H1 (cell line): Measurements from ENCODE around the gene LSM7. TPM values are rescaled to one million over a fixed set of nuclear protein-coding genes. Genes with fewer than 3 reads are reported as not detected.

Source experiments
- CTCF ChIA-PET: fragments of 300-600 bp; sonication (Branson Sonifier 250); formaldehyde crosslinking; loops from one replicate; lab custom pipeline; 2021; ENCODE audit not compliant: partially characterized antibody; lab: Charles Lee
- POLR2A ChIA-PET: fragments of 300-600 bp; sonication (Branson Sonifier 250); formaldehyde crosslinking; loops from one replicate; lab custom pipeline; 2021; ENCODE audit warnings: inconsistent platforms; ENCODE audit not compliant: partially characterized antibody; lab: Charles Lee
- DNase-seq, 2 experiments: peaks; one replicate each; pipeline versions ENCODE4 v3.0.0 to v3.0.0-alpha.2; 2010 to 2022; ENCODE audit warnings: low spot score in 2 of 2, low read depth in 1 of 2, mixed read lengths in 1 of 2
- FAIRE-seq: peaks from 2 replicates; lab custom pipeline; 2011; peaks lifted over from hg19 to GRCh38; lab: Jason Lieb, UNC
- H2AFZ ChIP-seq: 2 replicates; pipeline ENCODE4 v1.8.1; 2012; ENCODE audit warnings: low read length, inconsistent platforms
- H2AK5ac ChIP-seq: 2 replicates; pipeline ENCODE4 v1.6.1; 2013; ENCODE audit warnings: low read depth, low read length
- H2BK120ac ChIP-seq: replicated peaks from 2 replicates; pipeline ENCODE3; 2013; ENCODE audit warnings: low read depth, low read length, inconsistent platforms
- H2BK12ac ChIP-seq: 2 replicates; pipeline ENCODE4 v1.6.1; 2013; ENCODE audit warnings: low read depth, low read length
- H2BK15ac ChIP-seq: 2 replicates; pipeline ENCODE4 v1.6.1; 2013; ENCODE audit warnings: low read length
- H2BK20ac ChIP-seq: 2 replicates; pipeline ENCODE4 v1.6.1; 2013; ENCODE audit warnings: low read length
- H2BK5ac ChIP-seq: 2 replicates; pipeline ENCODE4 v1.6.1; 2013; ENCODE audit warnings: low read depth, low read length
- H3K14ac ChIP-seq: 2 replicates; pipeline ENCODE4 v1.6.1; 2013; ENCODE audit warnings: inconsistent platforms; ENCODE audit not compliant: insufficient read length
- H3K18ac ChIP-seq: 2 replicates; pipeline ENCODE4 v1.6.1; 2013; ENCODE audit warnings: low read length; ENCODE audit errors: extremely low read depth
- H3K23ac ChIP-seq: 2 replicates; pipeline ENCODE4 v1.6.1; 2013; ENCODE audit warnings: inconsistent platforms; ENCODE audit not compliant: insufficient read length
- H3K23me2 ChIP-seq: 2 replicates; pipeline ENCODE4 v1.6.1; 2013; ENCODE audit warnings: low read depth, low read length
- H3K27ac ChIP-seq: 2 replicates; pipeline ENCODE4 v1.6.1; 2011; ENCODE audit warnings: low read depth, low read length, inconsistent platforms
- H3K27me3 ChIP-seq, 4 experiments: replicated peaks in 1 of 4; 1 replicate in 1 of 4; 2 replicates in 3 of 4; pipeline versions ENCODE4 v1.6.1 to v1.8.1; 2011 to 2013; ENCODE audit warnings: low read length in 3 of 4, mild to moderate bottlenecking in 3 of 4, inconsistent platforms in 2 of 4, mixed read lengths in 2 of 4, moderate library complexity in 1 of 4; ENCODE audit not compliant: control insufficient read depth in 3 of 4, insufficient read depth in 3 of 4; ENCODE audit errors: extremely low read depth in 1 of 4
- H3K36me3 ChIP-seq, 4 experiments: 2 replicates each; pipeline versions ENCODE4 v1.6.1 to v1.8.1; 2011 to 2013; ENCODE audit warnings: mild to moderate bottlenecking in 4 of 4, low read length in 3 of 4, moderate library complexity in 2 of 4, control low read depth in 1 of 4, inconsistent platforms in 1 of 4; ENCODE audit not compliant: insufficient read depth in 4 of 4, control insufficient read depth in 2 of 4
- H3K4ac ChIP-seq: replicated peaks from 2 replicates; pipeline ENCODE3; 2013; ENCODE audit warnings: low read length, low read depth, mixed read lengths, inconsistent platforms; ENCODE audit not compliant: insufficient read length
- H3K4me1 ChIP-seq, 4 experiments: replicated peaks in 1 of 4; 1 replicate in 1 of 4; 2 replicates in 3 of 4; pipeline versions ENCODE4 v1.6.1 to v1.8.1; 2011 to 2013; ENCODE audit warnings: low read length in 3 of 4, inconsistent platforms in 2 of 4, mixed read lengths in 1 of 4; ENCODE audit not compliant: insufficient read depth in 4 of 4, control insufficient read depth in 3 of 4
- H3K4me2 ChIP-seq, 2 experiments: 2 replicates each; pipeline versions ENCODE4 v1.6.1 to v1.8.1; 2011 to 2013; ENCODE audit warnings: low read depth in 2 of 2, low read length in 2 of 2, control low read depth in 1 of 2, inconsistent platforms in 1 of 2, mild to moderate bottlenecking in 1 of 2; ENCODE audit not compliant: insufficient read depth in 1 of 2
- H3K4me3 ChIP-seq, 4 experiments: fragments of 200-600, 300-600 bp in 1 of 4; sonication (generic), shearing (Covaris generic), sonication (Bioruptor Twin) in 1 of 4; 2 replicates each; pipeline versions ENCODE4 v1.5.1 to v1.8.1; 2011 to 2016; ENCODE audit warnings: low read length in 4 of 4, low read depth in 3 of 4, control low read depth in 2 of 4, inconsistent platforms in 2 of 4, mild to moderate bottlenecking in 2 of 4, mixed read lengths in 1 of 4, moderate library complexity in 1 of 4; ENCODE audit not compliant: insufficient read depth in 2 of 4; ENCODE audit errors: extremely low read depth in 1 of 4
- H3K56ac ChIP-seq: replicated peaks from 2 replicates; pipeline ENCODE3; 2013; ENCODE audit warnings: low read depth, mild to moderate bottlenecking, mixed read lengths, low read length, inconsistent platforms; ENCODE audit not compliant: insufficient read length
- H3K79me1 ChIP-seq: 2 replicates; pipeline ENCODE4 v1.6.1; 2013; ENCODE audit warnings: low read depth, low read length, control low read depth
- H3K79me2 ChIP-seq, 2 experiments: 2 replicates each; pipeline versions ENCODE4 v1.6.1 to v1.8.1; 2012 to 2013; ENCODE audit warnings: low read length in 2 of 2, mild to moderate bottlenecking in 2 of 2, inconsistent platforms in 1 of 2; ENCODE audit not compliant: insufficient read depth in 2 of 2, control insufficient read depth in 1 of 2
- H3K9ac ChIP-seq, 4 experiments: replicated peaks in 1 of 4; 1 replicate in 1 of 4; 2 replicates in 3 of 4; pipeline versions ENCODE4 v1.6.1 to v1.8.1; 2011 to 2013; ENCODE audit warnings: low read depth in 3 of 4, low read length in 3 of 4, control low read depth in 2 of 4, mild to moderate bottlenecking in 2 of 4, moderate library complexity in 2 of 4, inconsistent platforms in 1 of 4; ENCODE audit errors: extremely low read depth in 1 of 4
- H3K9me3 ChIP-seq, 2 experiments: 2 replicates each; pipeline versions ENCODE4 v1.6.1 to v1.8.1; 2012 to 2013; ENCODE audit warnings: mild to moderate bottlenecking in 2 of 2, moderate library complexity in 2 of 2, control low read depth in 1 of 2, inconsistent platforms in 1 of 2, low read depth in 1 of 2, low read length in 1 of 2, mixed read lengths in 1 of 2; ENCODE audit not compliant: insufficient read depth in 2 of 2
- H4K20me1 ChIP-seq, 2 experiments: replicated peaks in 1 of 2; 2 replicates each; pipeline versions ENCODE3 to v1.8.1; 2011 to 2013; ENCODE audit warnings: inconsistent platforms in 2 of 2, low read length in 2 of 2, mild to moderate bottlenecking in 1 of 2; ENCODE audit not compliant: insufficient read depth in 2 of 2, control insufficient read depth in 1 of 2
- H4K5ac ChIP-seq: 2 replicates; pipeline ENCODE4 v1.6.1; 2013; ENCODE audit warnings: low read length, low read depth, mixed read lengths, inconsistent platforms; ENCODE audit not compliant: insufficient read length
- H4K8ac ChIP-seq: 2 replicates; pipeline ENCODE4 v1.8.0; 2013; ENCODE audit warnings: mild to moderate bottlenecking, moderate library complexity, low read length, inconsistent platforms; ENCODE audit not compliant: insufficient read depth; ENCODE audit errors: extremely low read depth
- H4K91ac ChIP-seq: replicated peaks from 2 replicates; pipeline ENCODE3; 2013; ENCODE audit warnings: low read length, mixed read lengths, inconsistent platforms; ENCODE audit not compliant: insufficient read length
- JUND ChIP-seq: IDR thresholded peaks from 2 replicates; pipeline ENCODE4 v1.6.1; 2011; ENCODE audit warnings: mild to moderate bottlenecking, improper control_type of control experiment, low read length
- MAFK ChIP-seq: IDR thresholded peaks from 2 replicates; pipeline ENCODE4 v1.6.1; 2012; ENCODE audit warnings: low read depth, mild to moderate bottlenecking, improper control_type of control experiment, low read length
- RFX5 ChIP-seq: IDR thresholded peaks from 2 replicates; pipeline ENCODE4 v1.6.1; 2011; ENCODE audit warnings: low read depth, low read length, improper control_type of control experiment, borderline replicate concordance
- RXRA ChIP-seq: IDR thresholded peaks from 2 replicates; pipeline ENCODE4 v1.6.1; 2011; ENCODE audit warnings: low read depth, mild to moderate bottlenecking, low read length, moderate library complexity; ENCODE audit not compliant: insufficient read depth
- SP4 ChIP-seq: IDR thresholded peaks from 2 replicates; pipeline ENCODE4 v1.6.1; 2012; ENCODE audit warnings: low read length, inconsistent platforms
- SUZ12 ChIP-seq: fragments of 200-600 bp; sonication (generic); IDR thresholded peaks from 2 replicates; pipeline ENCODE4 v1.6.1; 2012; ENCODE audit warnings: mild to moderate bottlenecking, inconsistent platforms, low read length, moderate library complexity, mixed read lengths
- YY1 ChIP-seq: IDR thresholded peaks from 2 replicates; pipeline ENCODE4 v1.6.1; 2011; ENCODE audit warnings: low read depth, mild to moderate bottlenecking, low read length
- WGBS, 2 experiments: shearing (Covaris generic) in 1 of 2; methylation state at CpG; one replicate each; pipeline versions ENCODE4 v1.1.6 to v1.1.7; 2013 to 2015; ENCODE audit warnings: low lambda C conversion rate in 2 of 2, mixed read lengths in 2 of 2, inconsistent platforms in 1 of 2, low coverage in 1 of 2, missing lambda C conversion rate in 1 of 2; ENCODE audit not compliant: insufficient replicate concordance in 2 of 2, insufficient coverage in 1 of 2, insufficient read length in 1 of 2; ENCODE audit errors: extremely low coverage in 1 of 2, missing lambda C conversion rate in 1 of 2; 5-methylcytosine and 5-hydroxymethylcytosine counted together
- polyA plus RNA-seq, 7 experiments: library from polyadenylated mRNA; depleted of rRNA in 3 of 7; stranded (reverse) in 5 of 7; unstranded in 2 of 7; fragments of >200 nt in 5 of 7; fragments of 200-250 nt in 2 of 7; gene quantifications; 1 replicate in 5 of 7; 2 replicates in 1 of 7; 4 replicates in 1 of 7; pipeline versions ENCODE4 v1.2.1 to v1.2.3, GENCODE V29; 2011 to 2013; ENCODE audit warnings: missing spikeins in 2 of 7, mixed read lengths in 2 of 7
- total RNA-seq: library from RNA; stranded (reverse); fragmentation: NEBNext Ultra II Directional; extraction: Animal tissue kit (Norgen Biotek cat#: 25700); gene quantifications from 2 replicates; pipeline ENCODE4 v1.2.1, GENCODE V29; 2021

The LSM7 gene
- total and polyA plus RNA-seq, 2 of the 8 experiments (the other 6 are each of a cell fraction or from before 2014, with no cell fraction given), result 228 to 1,335 TPM

- H3K27ac ChIP-seq, result no peak overlapping the region
- H3K79me1 ChIP-seq, result no peaks in the 10 kb centered on the region
- no peak overlapping the region for H3K9ac ChIP-seq
- no peak overlapping the region for H2BK12ac ChIP-seq
- no peak overlapping the region for H3K23ac ChIP-seq
- peaks cover 0 to 29% (median 21%) of the 10 kb centered on the region in 4 experiments; a peak in 6 of 7 replicates for H3K27me3 ChIP-seq
- no peak overlapping the region for H3K18ac ChIP-seq
- CTCF ChIA-PET, result interaction anchor here (0.9 to 1.7 kb wide), 4 partner anchors 7 to 35 kb away, joined by 3 to 5 read pairs (median 3); no protein-coding TSS in a partner anchor
- H2BK5ac ChIP-seq, result no peak overlapping the region
- TF ChIP-seq YY1 (no peak), RFX5 (no peak), SP4 (no peak), JUND (no peak), MAFK (no peak), RXRA (no peak), SUZ12 (0 out of 2 replicates have a peak, but pooled peaks have one; percentile 22)
- TF ChIP-seq, all 59 proteins: peak for 1
- POLR2A ChIA-PET, result interaction anchor here (1.0 to 2.1 kb wide), 9 partner anchors 9 to 37 kb away, joined by 3 to 9 read pairs (median 3); no protein-coding TSS in a partner anchor
- H3K9me3 ChIP-seq, result no peaks in the 10 kb centered on the region
- H2BK20ac ChIP-seq, result no peak overlapping the region
- H3K56ac ChIP-seq, result no peak overlapping the region
- WGBS, 2 experiments, result 55% methylated on average over 9 of the region's 11 CpGs; no CpG with 5 or more reads in 1 of the 2 experiments
- H3K4me1 ChIP-seq, result peaks cover 0 to 5% (median 0%) of the 10 kb centered on the region in 4 experiments; a peak in 2 of 7 replicates
- H4K5ac ChIP-seq, result no peak overlapping the region
- H4K91ac ChIP-seq, result no peak overlapping the region
- no peak overlapping the region for H3K4ac ChIP-seq
- no peak overlapping the region for H4K8ac ChIP-seq
- peak overlapping the region in 1 of 4 experiments; percentile 64; a peak in 2 of 8 replicates for H3K4me3 ChIP-seq
- no peak overlapping the region for H2AFZ ChIP-seq
- peak overlapping the region; percentile 79 to 83; a peak in 3 of 4 replicates for H3K4me2 ChIP-seq
- H3K23me2 ChIP-seq, result peaks cover 5% of the 10 kb centered on the region; the same call in 1 of the 2 replicates
- H2BK120ac ChIP-seq, result no peak overlapping the region
- FAIRE-seq, result no peak
- H3K36me3 ChIP-seq, result no peaks in the 10 kb centered on the region
- peaks cover 0 to 5% of the 10 kb centered on the region in 2 experiments for H4K20me1 ChIP-seq
- no peak overlapping the region for H3K14ac ChIP-seq
- no peak overlapping the region for H2AK5ac ChIP-seq
- no peak for DNase-seq
- no peak overlapping the region for H2BK15ac ChIP-seq
- no peaks in the 10 kb centered on the region for H3K79me2 ChIP-seq
These were observed 45.5 kb downstream of the LSM7 start for GRCh38 chr19:2282862-2283237.
